B cell (primary cell): ENCODE results near the gene AGTR2.

Source experiments
- CTCF ChIP-seq: fragments of 200-600 bp; IDR thresholded peaks from one replicate; pipeline ENCODE4 v1.8.0; 2022; ENCODE audit warnings: antibody characterized with exemption, mild to moderate bottlenecking
- EZH2 ChIP-seq: IDR thresholded peaks from 2 replicates; pipeline ENCODE4 v1.6.1; 2012; ENCODE audit warnings: borderline replicate concordance, low read depth, mild to moderate bottlenecking, moderate library complexity, low read length; ENCODE audit not compliant: insufficient read depth, poor library complexity, severe bottlenecking

- no peak for TF ChIP-seq CTCF
- TF ChIP-seq EZH2, result no peak
Observed at GRCh38 chrX:116185163-116185562, 14.6 kb downstream of the AGTR2 start.
